ENCODE results near the gene PSMB8. TPM values are rescaled to one million over a fixed set of nuclear protein-coding genes. Genes with fewer than 3 reads are reported as not detected.
A peak's percentile ranks its signal among the peaks of the same experiment; 100 is the strongest.

PSMB8 gene
- total and polyA plus RNA-seq, 7 donors, result 34.3 to 305 (median 45.7) TPM

DNA sequence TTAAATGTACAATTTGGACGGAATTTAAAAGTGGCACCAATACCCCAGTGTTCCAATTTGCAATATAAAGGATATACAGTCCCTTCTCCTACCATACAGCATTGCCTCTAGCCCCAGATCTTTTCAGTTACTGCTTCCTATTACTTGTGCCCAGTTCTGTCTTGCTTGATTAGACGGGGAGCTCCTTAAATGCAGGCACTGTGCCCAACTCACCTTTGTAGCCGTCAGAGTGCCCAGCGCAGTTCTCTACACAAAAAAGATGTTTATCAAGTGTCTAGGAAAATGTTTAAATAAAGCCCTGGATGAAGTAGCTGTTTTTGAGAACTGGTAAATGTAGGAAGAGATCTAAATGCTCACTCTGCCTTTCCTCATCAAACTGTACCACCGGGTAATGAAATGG, 12.9 kb downstream of the PSMB8 start:
- Histone ChIP-seq H3K36me3 (peaks cover 0 to 62% (median 24%) of the 10 kb centered on the region in 4 donors), H3K4me3 (no peak overlapping the region), H3K4me1 (no peaks in the 10 kb centered on the region), H3K27ac (no peak overlapping the region), H3K27me3 (no peaks in the 10 kb centered on the region), H3K9me3 (no peaks in the 10 kb centered on the region)
- TF ChIP-seq POLR2A (IDR thresholded peaks at IDR 0.05) (no peak), EP300 (IDR thresholded peaks at IDR 0.05) (no peak), POLR2AphosphoS5 (IDR thresholded peaks at IDR 0.05) (no peak)
- TF ChIP-seq, protein P1, sequence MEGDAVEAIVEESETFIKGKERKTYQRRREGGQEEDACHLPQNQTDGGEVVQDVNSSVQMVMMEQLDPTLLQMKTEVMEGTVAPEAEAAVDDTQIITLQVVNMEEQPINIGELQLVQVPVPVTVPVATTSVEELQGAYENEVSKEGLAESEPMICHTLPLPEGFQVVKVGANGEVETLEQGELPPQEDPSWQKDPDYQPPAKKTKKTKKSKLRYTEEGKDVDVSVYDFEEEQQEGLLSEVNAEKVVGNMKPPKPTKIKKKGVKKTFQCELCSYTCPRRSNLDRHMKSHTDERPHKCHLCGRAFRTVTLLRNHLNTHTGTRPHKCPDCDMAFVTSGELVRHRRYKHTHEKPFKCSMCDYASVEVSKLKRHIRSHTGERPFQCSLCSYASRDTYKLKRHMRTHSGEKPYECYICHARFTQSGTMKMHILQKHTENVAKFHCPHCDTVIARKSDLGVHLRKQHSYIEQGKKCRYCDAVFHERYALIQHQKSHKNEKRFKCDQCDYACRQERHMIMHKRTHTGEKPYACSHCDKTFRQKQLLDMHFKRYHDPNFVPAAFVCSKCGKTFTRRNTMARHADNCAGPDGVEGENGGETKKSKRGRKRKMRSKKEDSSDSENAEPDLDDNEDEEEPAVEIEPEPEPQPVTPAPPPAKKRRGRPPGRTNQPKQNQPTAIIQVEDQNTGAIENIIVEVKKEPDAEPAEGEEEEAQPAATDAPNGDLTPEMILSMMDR (IDR thresholded peaks at IDR 0.05), result no peak
- WGBS, 2 donors, result 87 to 94% methylated on average over 5 of the region's 5 CpGs
- intact Hi-C loops (cut with DNase I), result no loop called here
- DNase-seq, result no peak

- DNase-seq, result no peak
- Histone ChIP-seq H3K27ac (no peak overlapping the region), H3K4me1 (no peaks in the 10 kb centered on the region), H3K4me3 (no peak overlapping the region), H3K9me3 (no peaks in the 10 kb centered on the region), H3K36me3 (peaks cover 0 to 56% (median 24%) of the 10 kb centered on the region in 4 donors), H3K27me3 (no peaks in the 10 kb centered on the region)
- intact Hi-C loops (cut with DNase I), result no loop called here
- 99% methylated on average over 5 of the region's 5 CpGs for WGBS, 2 donors
- no peak for TF ChIP-seq EP300 (IDR thresholded peaks at IDR 0.05)
Observed at GRCh38 chr6:32830017-32830416, 13.8 kb downstream of the PSMB8 start.

DNA sequence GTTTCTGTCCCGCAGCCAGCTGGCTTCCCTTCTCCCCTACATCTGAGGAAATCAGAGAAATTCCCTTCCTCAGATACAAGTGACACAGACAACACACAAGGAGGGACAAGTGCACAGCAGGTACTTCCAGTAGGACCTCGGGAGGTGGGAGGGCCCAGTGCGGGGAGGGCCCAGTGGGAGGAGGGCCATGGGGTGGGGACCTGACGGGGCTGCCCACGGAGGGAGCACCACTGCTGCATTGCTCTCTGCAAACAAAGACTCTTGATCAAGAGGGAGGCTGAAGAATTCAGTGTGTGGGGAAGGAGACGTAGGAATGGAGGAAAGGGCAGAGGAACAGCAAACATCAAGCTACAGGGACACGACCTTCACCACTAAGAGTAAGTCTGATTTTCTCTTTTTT, 14.4 kb downstream of the PSMB8 start:
- 79 to 81% methylated on average over 7 of the region's 7 CpGs for WGBS, 2 donors
- no peak for DNase-seq

GRCh38 chr6:32827025-32827424, 16.8 kb downstream of the PSMB8 start:
- no peak for DNase-seq
- 86 to 91% methylated on average over 3 of the region's 3 CpGs for WGBS, 2 donors
- Histone ChIP-seq H3K27me3 (no peaks in the 10 kb centered on the region), H3K9me3 (no peaks in the 10 kb centered on the region), H3K27ac (no peak overlapping the region), H3K4me3 (no peak overlapping the region), H3K36me3 (peaks cover 0 to 39% (median 22%) of the 10 kb centered on the region in 4 donors), H3K4me1 (no peaks in the 10 kb centered on the region)
- intact Hi-C loops (cut with DNase I), result no loop called here
- TF ChIP-seq EP300 (IDR thresholded peaks at IDR 0.05), result no peak
- no peak for TF ChIP-seq POLR2A (IDR thresholded peaks at IDR 0.05)
- TF ChIP-seq POLR2AphosphoS5 (IDR thresholded peaks at IDR 0.05), result no peak

More for the DNA sequence above, 14.4 kb downstream of the PSMB8 start:
- Histone ChIP-seq H3K27ac (no peak overlapping the region), H3K4me3 (no peak overlapping the region), H3K36me3 (peaks cover 0 to 51% (median 24%) of the 10 kb centered on the region in 4 donors), H3K4me1 (no peaks in the 10 kb centered on the region), H3K9me3 (no peaks in the 10 kb centered on the region), H3K27me3 (no peaks in the 10 kb centered on the region)
- intact Hi-C loops (cut with DNase I), result no loop called here
- no peak for TF ChIP-seq POLR2A (IDR thresholded peaks at IDR 0.05)
- TF ChIP-seq POLR2AphosphoS5 (IDR thresholded peaks at IDR 0.05), result no peak
- TF ChIP-seq, protein P1 (IDR thresholded peaks at IDR 0.05), result no peak
- TF ChIP-seq EP300 (IDR thresholded peaks at IDR 0.05), result no peak

- Histone ChIP-seq H3K27ac (no peak overlapping the region), H3K4me3 (no peak overlapping the region), H3K27me3 (no peaks in the 10 kb centered on the region), H3K36me3 (peaks cover 0 to 28% (median 18%) of the 10 kb centered on the region in 4 donors), H3K9me3 (no peaks in the 10 kb centered on the region), H3K4me1 (no peaks in the 10 kb centered on the region)
- TF ChIP-seq, protein P1 (IDR thresholded peaks at IDR 0.05), result peak in 1 of 4 experiments; percentile 5
- TF ChIP-seq POLR2AphosphoS5 (IDR thresholded peaks at IDR 0.05), result no peak
- no peak for DNase-seq
- intact Hi-C loops (cut with DNase I), result no loop called here
- 23 to 59% methylated on average over 2 of the region's 2 CpGs for WGBS, 2 donors
Observed at GRCh38 chr6:32825966-32826365, 17.9 kb downstream of the PSMB8 start.

DNA sequence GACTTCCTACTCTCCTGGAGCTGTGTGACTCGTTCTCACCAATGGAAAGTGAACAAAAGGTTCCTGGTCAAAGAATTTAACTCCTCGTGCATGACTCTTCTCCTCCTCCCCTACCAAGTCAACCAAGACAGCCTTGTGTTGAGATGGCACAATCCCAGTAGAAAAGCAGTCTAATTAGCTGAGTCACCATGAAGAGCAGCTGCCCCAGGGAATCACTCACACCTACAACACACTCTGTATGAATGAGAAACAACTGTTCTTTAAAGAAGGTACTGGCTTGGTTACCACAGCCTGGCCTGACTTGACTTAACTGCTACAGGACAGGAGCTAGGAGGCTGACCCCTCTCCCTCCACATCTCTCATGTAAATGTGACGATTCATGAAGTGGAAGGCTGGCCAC, 24.1 kb downstream of the PSMB8 start:
- no peak for DNase-seq
- Histone ChIP-seq H3K9me3 (no peaks in the 10 kb centered on the region), H3K4me3 (no peak overlapping the region), H3K4me1 (no peaks in the 10 kb centered on the region), H3K27me3 (no peaks in the 10 kb centered on the region), H3K27ac (no peak overlapping the region), H3K36me3 (no peaks in the 10 kb centered on the region)
- TF ChIP-seq POLR2A (IDR thresholded peaks at IDR 0.05) (no peak), POLR2AphosphoS5 (IDR thresholded peaks at IDR 0.05) (no peak), EP300 (IDR thresholded peaks at IDR 0.05) (no peak)
- TF ChIP-seq, protein P1 (IDR thresholded peaks at IDR 0.05), result no peak
- intact Hi-C loops (cut with DNase I), result no loop called here
- 79 to 83% methylated on average over 3 of the region's 3 CpGs for WGBS, 2 donors

Measured in sigmoid colon (tissue), 7 donors.